Skeletal muscle tissue (tissue), 4 donors: ENCODE data around the gene TSPAN32. TPM values are rescaled to one million over a fixed set of nuclear protein-coding genes. Genes with fewer than 3 reads are reported as not detected.
"Not testable (repeated sequence)": the region's sequence is repeated elsewhere in the genome, so short reads cannot be mapped to it uniquely, and the experiment has no call there.

Source experiments
- H3K27ac ChIP-seq: one replicate; pipeline ENCODE4 v1.7.0; 2013; ENCODE audit warnings: mild to moderate bottlenecking, low read depth, low read length, inconsistent platforms
- H3K27me3 ChIP-seq, 3 donors: one replicate each; pipeline ENCODE4 v1.7.0; 2013; ENCODE audit warnings: low read length in 3 of 3; ENCODE audit not compliant: control insufficient read depth in 3 of 3, insufficient read depth in 3 of 3
- H3K36me3 ChIP-seq, 3 donors: one replicate each; pipeline ENCODE4 v1.7.0; 2013; ENCODE audit warnings: low read length in 3 of 3; ENCODE audit not compliant: control insufficient read depth in 3 of 3, insufficient read depth in 3 of 3
- H3K4me1 ChIP-seq, 3 donors: one replicate each; pipeline ENCODE4 v1.7.0; 2013; ENCODE audit warnings: low read length in 3 of 3, mild to moderate bottlenecking in 3 of 3; ENCODE audit not compliant: control insufficient read depth in 3 of 3, insufficient read depth in 3 of 3
- H3K4me3 ChIP-seq, 3 donors: one replicate each; pipeline ENCODE4 v1.7.0; 2013; ENCODE audit warnings: low read length in 3 of 3
- H3K9ac ChIP-seq, 3 donors: one replicate each; pipeline ENCODE4 v1.7.0; 2013; ENCODE audit warnings: low read length in 3 of 3, mild to moderate bottlenecking in 3 of 3, moderate library complexity in 2 of 3, low read depth in 1 of 3
- H3K9me3 ChIP-seq, 3 donors: one replicate each; pipeline ENCODE4 v1.7.0; 2013; ENCODE audit warnings: low read length in 3 of 3; ENCODE audit not compliant: control insufficient read depth in 3 of 3
- total RNA-seq: library from RNA; depleted of rRNA; stranded (reverse); fragments of >200 nt; gene quantifications from one replicate; pipeline ENCODE4 v1.2.3, GENCODE V29; 2014
- donor health status: Osteomylitis.

The TSPAN32 gene
- total RNA-seq, 1 donor from 2014 or later, result 2.1 TPM

DNA sequence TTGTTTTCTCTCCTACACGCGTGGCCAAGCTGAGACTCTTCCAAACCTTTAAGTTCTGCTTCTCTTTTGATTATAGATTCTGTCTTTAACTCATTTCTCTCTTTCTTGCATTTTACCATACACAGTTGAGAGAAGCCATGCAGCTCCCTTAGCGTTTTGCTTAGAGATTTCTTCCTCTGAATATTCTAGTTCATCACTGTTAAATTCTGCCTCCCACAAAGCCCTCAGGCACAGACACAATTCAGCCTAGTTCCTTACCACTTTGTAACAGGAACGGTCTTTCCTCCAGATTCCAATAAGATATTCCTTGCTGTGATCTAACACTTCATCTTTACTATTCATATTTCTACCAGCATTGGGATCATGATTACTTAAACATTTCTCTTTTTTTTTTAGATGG lies 50.6 kb downstream of the TSPAN32 start:
- no peaks in the 10 kb centered on the region for H3K4me1 ChIP-seq

DNA sequence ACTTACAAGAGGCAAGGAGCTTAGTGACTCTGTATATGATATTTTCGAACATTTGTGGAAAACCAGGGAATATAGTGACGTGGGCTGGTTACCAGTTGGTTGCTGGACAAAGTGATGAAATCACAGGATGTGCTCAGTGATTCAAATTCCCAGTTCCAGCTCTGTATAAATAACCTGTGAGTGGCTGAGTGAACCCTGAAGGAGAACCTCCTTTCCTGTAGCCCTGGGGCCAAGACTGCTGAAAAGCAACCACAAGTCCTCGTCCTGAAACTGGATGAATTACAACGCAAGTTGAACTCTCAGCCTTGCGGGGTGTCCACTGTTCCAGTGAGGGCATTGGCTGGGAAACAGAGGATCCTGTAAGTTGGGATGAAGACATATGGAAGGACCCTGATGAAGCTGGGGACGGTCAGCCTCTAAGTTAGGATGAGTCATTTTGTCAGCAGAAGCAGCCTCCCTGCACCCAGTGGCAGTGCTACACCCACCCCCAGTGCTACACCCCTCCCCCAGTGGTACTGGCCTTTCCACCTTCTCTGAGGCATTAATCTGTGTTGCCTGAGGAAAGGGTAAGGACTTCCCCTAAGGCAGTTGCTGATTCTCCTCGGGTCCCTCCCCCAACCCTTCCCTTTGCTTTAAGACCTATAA lies 53.3 kb downstream of the TSPAN32 start:
- Histone ChIP-seq H3K36me3 (no peaks in the 10 kb centered on the region), H3K4me3 (no peak overlapping the region), H3K4me1 (no peaks in the 10 kb centered on the region), H3K9me3 (no peaks in the 10 kb centered on the region), H3K9ac (no peak overlapping the region), H3K27me3 (no peaks in the 10 kb centered on the region), H3K27ac (no peak overlapping the region)

More for the DNA sequence above, 50.6 kb downstream of the TSPAN32 start:
- Histone ChIP-seq H3K27ac (no peak overlapping the region), H3K4me3 (no peak overlapping the region), H3K9ac (no peak overlapping the region), H3K27me3 (no peaks in the 10 kb centered on the region), H3K36me3 (no peaks in the 10 kb centered on the region), H3K9me3 (peaks cover 0 to 2% (median 0%) of the 10 kb centered on the region in 3 donors)

DNA sequence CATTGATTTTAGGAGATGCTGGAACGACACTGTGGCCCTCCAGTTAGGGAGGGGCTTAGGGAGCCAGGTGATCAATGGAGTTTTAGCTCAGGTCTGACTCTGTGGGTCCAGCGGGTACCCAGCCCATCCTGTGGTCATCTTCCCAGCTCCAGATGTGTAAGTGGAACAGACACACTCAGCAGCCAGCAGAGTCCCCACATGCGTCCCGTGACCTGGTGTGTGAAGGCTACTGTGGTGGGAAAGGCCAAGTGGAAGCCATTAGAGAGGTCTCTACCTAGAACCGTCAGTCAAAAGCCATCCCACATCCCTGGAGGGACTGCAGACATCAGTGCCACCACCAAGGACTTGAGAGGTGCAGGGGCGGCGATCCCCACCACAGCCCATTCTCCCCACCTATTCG lies 55.4 kb downstream of the TSPAN32 start:
- H3K4me3 ChIP-seq, result no peak overlapping the region
- H3K4me1 ChIP-seq, result no peaks in the 10 kb centered on the region
- no peaks in the 10 kb centered on the region for H3K36me3 ChIP-seq
- H3K9me3 ChIP-seq, result no peaks in the 10 kb centered on the region
- H3K27me3 ChIP-seq, result no peaks in the 10 kb centered on the region
- H3K27ac ChIP-seq, result no peak overlapping the region
- no peak overlapping the region for H3K9ac ChIP-seq

DNA sequence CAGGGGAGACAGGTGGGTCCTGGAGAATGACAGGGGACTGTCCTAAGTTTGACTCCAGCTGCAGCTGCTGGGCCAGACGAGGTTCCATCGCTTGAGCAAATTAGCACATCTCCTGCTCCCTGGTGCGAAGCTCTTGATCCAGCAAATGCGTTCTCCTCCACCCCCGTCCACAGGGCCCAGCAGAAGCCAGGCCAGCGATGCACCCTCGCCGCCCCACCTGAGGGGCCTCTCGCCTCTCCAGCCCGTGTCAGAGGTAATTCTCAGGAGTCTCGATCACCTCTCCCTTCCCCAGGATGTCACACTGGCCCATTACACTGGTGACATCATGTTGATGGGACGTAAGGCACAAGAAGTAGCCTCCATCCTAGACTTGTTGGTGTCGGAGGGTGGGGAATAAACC lies 55.8 kb downstream of the TSPAN32 start:
- not testable (repeated sequence) for H3K27me3 ChIP-seq, H3K4me1 ChIP-seq, H3K9me3 ChIP-seq, H3K4me3 ChIP-seq, H3K27ac ChIP-seq, H3K9ac ChIP-seq, H3K36me3 ChIP-seq

DNA sequence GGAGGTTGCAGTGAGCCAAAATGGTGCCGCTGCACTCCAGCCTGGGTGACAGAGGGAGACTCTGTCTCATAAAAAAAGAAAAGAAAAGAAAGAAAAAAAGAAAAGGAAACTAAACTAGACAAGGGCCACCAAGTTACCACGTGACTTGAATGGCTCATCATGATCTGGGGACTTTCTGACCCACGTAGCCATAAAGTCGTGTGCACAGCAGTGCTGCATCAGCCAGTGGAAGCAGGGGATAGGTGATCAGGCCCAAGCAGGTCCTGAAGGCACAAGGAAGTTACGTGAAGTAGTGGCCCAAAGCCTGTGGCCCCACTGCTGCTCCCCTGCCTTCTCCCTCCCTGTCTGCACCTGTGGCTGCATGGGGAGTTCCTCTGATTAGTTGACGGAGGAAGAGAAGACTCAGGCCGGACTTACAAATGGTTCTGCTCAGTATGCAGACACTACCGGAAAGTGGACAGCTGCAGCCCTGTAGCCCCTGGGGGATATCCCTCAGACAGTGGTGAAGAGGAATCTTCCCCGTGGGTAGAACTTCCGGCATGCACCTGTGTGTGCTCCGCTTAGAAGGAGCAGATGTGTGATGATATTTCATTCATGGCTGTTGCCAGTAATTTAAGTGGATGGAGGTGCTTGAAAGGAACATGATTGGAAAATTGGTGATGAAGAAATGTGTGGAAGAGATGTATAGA lies 57.1 kb downstream of the TSPAN32 start:
- Histone ChIP-seq H3K27ac (no peak overlapping the region), H3K36me3 (no peaks in the 10 kb centered on the region), H3K4me1 (no peaks in the 10 kb centered on the region), H3K4me3 (no peak overlapping the region), H3K9ac (no peak overlapping the region), H3K9me3 (no peaks in the 10 kb centered on the region), H3K27me3 (no peaks in the 10 kb centered on the region)

DNA sequence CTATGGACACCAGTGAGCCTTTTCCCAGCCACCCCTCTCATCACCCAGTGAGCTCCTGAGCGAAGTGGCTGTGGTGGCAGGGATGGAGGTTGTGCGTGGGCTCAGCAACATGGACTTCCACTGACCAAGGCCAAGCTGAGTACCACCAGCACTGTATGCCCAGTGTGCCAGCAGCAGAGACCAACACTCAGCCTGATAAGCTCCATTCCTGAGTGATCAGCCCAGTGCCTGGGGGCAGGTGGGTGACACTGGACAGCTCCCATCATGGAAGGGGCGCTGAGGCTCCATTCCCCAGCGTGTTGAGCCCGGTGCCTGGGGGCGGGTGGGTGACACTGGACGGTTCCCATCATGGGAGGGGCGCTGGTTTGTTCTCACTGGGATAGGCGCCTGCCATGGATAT lies 57.7 kb downstream of the TSPAN32 start:
- H3K9me3 ChIP-seq, result no peaks in the 10 kb centered on the region

DNA sequence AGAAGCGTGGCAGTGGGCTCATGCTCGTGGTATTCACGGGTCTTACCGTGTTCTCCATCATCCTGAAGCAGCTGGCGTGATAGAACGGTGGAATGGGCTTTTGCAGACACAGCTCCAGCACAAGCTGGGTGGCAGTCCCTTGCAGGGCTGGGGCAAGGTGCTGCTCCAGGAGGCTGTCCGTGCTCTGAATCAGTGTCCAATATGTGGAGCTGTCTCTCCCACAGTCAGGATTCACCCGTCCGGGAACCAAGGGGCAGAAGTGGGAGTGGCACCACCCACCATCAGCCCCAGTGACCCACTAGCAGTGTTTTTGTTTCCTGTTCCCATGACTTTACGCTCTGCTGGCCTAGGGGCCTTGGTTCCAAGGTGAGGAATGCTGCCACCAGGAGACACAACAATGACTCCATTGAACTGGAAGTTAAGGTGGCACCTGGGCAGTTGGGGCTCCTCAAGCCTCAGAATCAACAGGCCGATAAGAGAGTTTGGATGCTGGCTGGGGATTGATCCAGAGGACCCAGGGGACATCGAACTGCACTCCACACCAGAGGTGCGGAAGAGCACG lies 58.3 kb downstream of the TSPAN32 start:
- no peaks in the 10 kb centered on the region for H3K4me1 ChIP-seq
- no peak overlapping the region for H3K9ac ChIP-seq
- no peaks in the 10 kb centered on the region for H3K36me3 ChIP-seq
- H3K4me3 ChIP-seq, result no peak overlapping the region
- H3K27ac ChIP-seq, result no peak overlapping the region
- no peaks in the 10 kb centered on the region for H3K9me3 ChIP-seq
- H3K27me3 ChIP-seq, result no peaks in the 10 kb centered on the region

More for the DNA sequence above, 57.7 kb downstream of the TSPAN32 start:
- Histone ChIP-seq H3K9ac (no peak overlapping the region), H3K27ac (no peak overlapping the region), H3K36me3 (no peaks in the 10 kb centered on the region), H3K4me3 (no peak overlapping the region), H3K4me1 (no peaks in the 10 kb centered on the region), H3K27me3 (no peaks in the 10 kb centered on the region)

DNA sequence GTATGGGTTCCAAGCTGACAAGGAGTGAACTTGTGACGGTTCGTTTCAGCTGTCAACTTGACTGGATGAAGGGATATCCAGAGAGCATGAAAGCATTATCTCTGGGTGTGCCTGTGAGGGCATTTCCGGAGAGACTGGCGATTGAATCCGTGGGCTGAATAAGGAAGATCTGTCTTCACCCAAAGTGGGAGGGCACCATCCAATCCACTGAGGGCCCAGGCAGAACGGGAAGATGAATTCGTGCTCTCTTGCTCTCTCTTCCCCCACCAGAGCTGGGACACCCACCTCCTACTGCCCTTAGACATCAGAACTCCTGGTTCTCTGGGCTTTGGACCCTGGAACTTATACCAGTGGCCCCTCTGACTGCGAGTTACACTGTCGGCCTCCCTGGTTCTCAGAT lies 59.8 kb downstream of the TSPAN32 start:
- peaks cover 0 to 4% (median 0%) of the 10 kb centered on the region in 3 donors for H3K27me3 ChIP-seq
- no peaks in the 10 kb centered on the region for H3K36me3 ChIP-seq
- peaks cover 0 to 5% (median 2%) of the 10 kb centered on the region in 3 donors for H3K4me1 ChIP-seq
- H3K9ac ChIP-seq, result no peak overlapping the region
- no peak overlapping the region for H3K27ac ChIP-seq
- H3K9me3 ChIP-seq, result no peaks in the 10 kb centered on the region
- no peak overlapping the region for H3K4me3 ChIP-seq

DNA sequence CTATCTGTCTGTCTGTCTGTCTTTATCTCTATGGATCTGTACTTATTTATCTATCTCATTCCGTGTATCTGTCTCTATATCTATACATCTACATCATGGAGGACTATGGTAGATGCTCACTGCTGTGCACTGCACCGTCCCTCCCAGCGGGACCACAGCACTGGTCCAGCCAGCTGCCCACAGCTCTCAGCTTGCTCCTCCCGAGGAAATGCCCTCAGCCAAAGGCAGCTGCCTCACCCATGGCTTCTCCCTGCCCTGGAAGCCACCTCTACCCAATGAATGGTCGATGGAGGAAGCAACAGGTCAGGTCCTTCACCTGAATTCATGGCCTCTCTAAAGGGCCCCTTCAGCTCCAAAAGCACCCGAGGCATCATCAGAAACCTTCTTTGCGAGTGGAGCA lies 60.6 kb downstream of the TSPAN32 start:
- Histone ChIP-seq H3K4me3 (no peak overlapping the region), H3K4me1 (peaks cover 0 to 5% (median 2%) of the 10 kb centered on the region in 3 donors), H3K27ac (no peak overlapping the region), H3K9ac (no peak overlapping the region), H3K36me3 (no peaks in the 10 kb centered on the region), H3K27me3 (peaks cover 0 to 4% (median 0%) of the 10 kb centered on the region in 3 donors), H3K9me3 (no peaks in the 10 kb centered on the region)

DNA sequence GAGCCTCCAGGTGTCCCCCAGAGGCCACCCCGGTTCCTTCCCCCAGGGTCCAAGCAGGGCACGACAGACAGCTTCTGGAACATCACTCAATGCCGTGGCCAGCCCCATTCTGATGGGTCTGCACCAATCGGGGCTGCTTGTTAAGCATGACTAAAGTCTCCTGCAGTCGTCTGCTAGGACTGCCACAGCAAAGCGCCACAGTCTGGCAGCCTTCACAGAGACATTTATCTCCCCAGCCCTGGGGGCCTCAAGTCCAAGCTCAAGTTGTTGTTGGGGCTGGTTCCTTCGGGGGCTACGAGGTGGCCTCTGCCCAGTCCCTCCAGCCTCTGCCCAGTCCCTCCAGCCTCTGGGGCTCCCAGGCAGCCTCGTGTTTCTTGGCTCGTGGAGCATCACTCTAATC lies 61.3 kb downstream of the TSPAN32 start:
- no peaks in the 10 kb centered on the region for H3K9me3 ChIP-seq
- H3K27me3 ChIP-seq, result peaks cover 0 to 4% (median 0%) of the 10 kb centered on the region in 3 donors
- H3K36me3 ChIP-seq, result no peaks in the 10 kb centered on the region
- H3K27ac ChIP-seq, result no peak overlapping the region
- no peak overlapping the region for H3K9ac ChIP-seq
- H3K4me1 ChIP-seq, result peaks cover 0 to 5% (median 2%) of the 10 kb centered on the region in 3 donors
- H3K4me3 ChIP-seq, result no peak overlapping the region
